ENCODE results near the gene NUTM2D.
"Not testable (repeated sequence)": the region's sequence is repeated elsewhere in the genome, so short reads cannot be mapped to it uniquely, and the experiment has no call there.

GRCh38 chr10:87357444-87357843 lies at the start of gene NUTM2D:
- TF ChIP-seq CTCF (IDR thresholded peaks at IDR 0.05; ENCODE audit: poor library complexity); EZH2 (IDR thresholded peaks at IDR 0.05; ENCODE audit: borderline replicate concordance): not testable (repeated sequence)
